KBM-7 (cell line): Measurements from ENCODE around the gene ACKR1.

Source experiments
- DNase-seq: peaks from one replicate; pipeline ENCODE4 v3.0.0-alpha.2; 2015
- in situ Hi-C: fragments of 300-500 bp; cut with MboI; formaldehyde crosslinking; loops from 2 replicates; pipeline ENCODE4 v1.14.3; 2020; ENCODE audit warnings: low sequenced_read_pairs, low pct_unique_long_range_greater_than_20kb, mixed read lengths

Gene ACKR1

GRCh38 chr1:159185121-159185520 is 19.6 kb upstream of the ACKR1 start:
- no peak for DNase-seq
- in situ Hi-C loops, result no loop called here

GRCh38 chr1:159187033-159187432 is 17.6 kb upstream of the ACKR1 start:
- in situ Hi-C loops, result no loop called here
- DNase-seq, result no peak

- no peak for DNase-seq
- in situ Hi-C loops, result no loop called here
Measured at GRCh38 chr1:159187647-159188374, 16.9 kb upstream of the ACKR1 start.

- DNase-seq, result no peak
- in situ Hi-C loops, result no loop called here
Measured at GRCh38 chr1:159188375-159188788, 16.3 kb upstream of the ACKR1 start.

GRCh38 chr1:159190441-159190840 is 14.2 kb upstream of the ACKR1 start:
- in situ Hi-C loops, result no loop called here
- DNase-seq, result no peak

- DNase-seq, result no peak
- in situ Hi-C loops, result no loop called here
Measured at GRCh38 chr1:159196543-159196942, 8.1 kb upstream of the ACKR1 start.

- peak; percentile 66 for DNase-seq
- in situ Hi-C loops, result no loop called here
Measured at GRCh38 chr1:159197561-159198557, 6.8 kb upstream of the ACKR1 start.

GRCh38 chr1:159199901-159200300 is 4.8 kb upstream of the ACKR1 start:
- in situ Hi-C loops, result no loop called here
- no peak for DNase-seq

- no peak for DNase-seq
- in situ Hi-C loops, result no loop called here
Measured at GRCh38 chr1:159200769-159201168, 3.9 kb upstream of the ACKR1 start.

- DNase-seq, result no peak
- in situ Hi-C loops, result no loop called here
Measured at GRCh38 chr1:159201642-159202041, 3.0 kb upstream of the ACKR1 start.

- in situ Hi-C loops, result no loop called here
- no peak for DNase-seq
Measured at GRCh38 chr1:159203610-159204009, 1.1 kb upstream of the ACKR1 start.

- no peak for DNase-seq
- in situ Hi-C loops, result no loop called here
Measured at GRCh38 chr1:159205225-159205624, 550 bp downstream of the ACKR1 start.

GRCh38 chr1:159206110-159206509 is 1.4 kb downstream of the ACKR1 start:
- no peak for DNase-seq
- in situ Hi-C loops, result no loop called here

GRCh38 chr1:159207080-159207479 is 2.4 kb downstream of the ACKR1 start:
- DNase-seq, result no peak
- in situ Hi-C loops, result no loop called here

- no peak for DNase-seq
- in situ Hi-C loops, result no loop called here
Measured at GRCh38 chr1:159207774-159208173, 3.1 kb downstream of the ACKR1 start.

- in situ Hi-C loops, result no loop called here
- DNase-seq, result no peak
Measured at GRCh38 chr1:159208175-159208825, 3.6 kb downstream of the ACKR1 start.

- in situ Hi-C loops, result no loop called here
- DNase-seq, result no peak
Measured at GRCh38 chr1:159209061-159209460, 4.4 kb downstream of the ACKR1 start.

- peak; percentile 30 for DNase-seq
- in situ Hi-C loops, result no loop called here
Measured at GRCh38 chr1:159211331-159212136, 6.9 kb downstream of the ACKR1 start.

- in situ Hi-C loops, result no loop called here
- DNase-seq, result no peak
Measured at GRCh38 chr1:159212596-159212995, 7.9 kb downstream of the ACKR1 start.
